Parietal lobe (tissue), 2 donors: ENCODE measurements around the gene RRP15. TPM values are rescaled to one million over a fixed set of nuclear protein-coding genes. Genes with fewer than 3 reads are reported as not detected.

Source experiments
- small RNA-seq: library from RNA; depleted of rRNA; stranded (forward); fragments of <200 nt; gene quantifications from one replicate; pipeline ENCODE3, GENCODE V24; 2014; ENCODE audit warnings: low replicate concordance
- total RNA-seq: library from RNA; depleted of rRNA; stranded (reverse); fragments of >200 nt; gene quantifications from one replicate; pipeline ENCODE4 v1.2.3, GENCODE V29; 2014

RRP15 gene, protein sequence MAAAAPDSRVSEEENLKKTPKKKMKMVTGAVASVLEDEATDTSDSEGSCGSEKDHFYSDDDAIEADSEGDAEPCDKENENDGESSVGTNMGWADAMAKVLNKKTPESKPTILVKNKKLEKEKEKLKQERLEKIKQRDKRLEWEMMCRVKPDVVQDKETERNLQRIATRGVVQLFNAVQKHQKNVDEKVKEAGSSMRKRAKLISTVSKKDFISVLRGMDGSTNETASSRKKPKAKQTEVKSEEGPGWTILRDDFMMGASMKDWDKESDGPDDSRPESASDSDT
- 16.6 TPM for total RNA-seq

GRCh38 chr1:218284917-218285635 lies at the start of gene RRP15:
RRP15 (plus strand) TSS chr1:218285293; CDS start chr1:218285317, 24 bp downstream.

DNA sequence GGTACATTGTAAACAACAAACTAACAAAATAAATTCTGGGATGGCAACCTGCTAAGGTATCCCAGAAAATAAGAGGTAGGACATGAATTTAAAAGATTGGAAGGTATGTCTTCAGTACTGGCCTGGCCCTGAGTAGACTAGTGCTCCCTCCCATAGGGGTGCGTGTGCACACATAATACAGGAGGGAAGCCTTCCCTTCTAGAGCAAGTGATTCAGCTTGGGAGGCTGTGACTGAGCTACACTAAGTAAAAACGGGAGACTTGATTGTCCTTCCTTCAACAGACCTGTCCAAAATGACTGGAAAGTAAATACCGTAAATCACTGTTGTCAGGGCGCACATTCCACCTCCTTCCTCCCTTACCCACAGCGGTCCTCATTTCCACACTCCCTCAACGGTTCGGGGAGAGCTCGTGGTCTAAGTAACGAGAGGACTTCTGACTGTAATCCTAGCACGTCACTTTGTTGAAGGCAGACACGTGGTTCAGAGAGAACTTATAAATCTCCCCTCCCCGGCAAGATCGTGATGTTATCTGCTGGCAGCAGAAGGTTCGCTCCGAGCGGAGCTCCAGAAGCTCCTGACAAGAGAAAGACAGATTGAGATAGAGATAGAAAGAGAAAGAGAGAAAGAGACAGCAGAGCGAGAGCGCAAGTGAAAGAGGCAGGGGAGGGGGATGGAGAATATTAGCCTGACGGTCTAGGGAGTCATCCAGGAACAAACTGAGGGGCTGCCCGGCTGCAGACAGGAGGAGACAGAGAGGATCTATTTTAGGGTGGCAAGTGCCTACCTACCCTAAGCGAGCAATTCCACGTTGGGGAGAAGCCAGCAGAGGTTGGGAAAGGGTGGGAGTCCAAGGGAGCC lies 60.0 kb downstream of the RRP15 start, which contains the start of gene TGFB2:
Gene TGFB2, plus strand, starts transcription at position 523 of the 859 bp plus-strand sequence. CDS start 1,366 bp downstream, outside the sequence.

Small RNA genes within 50 kb of the gene (small RNA-seq; reads per million reads assigned to genes)
- gene AC096638.1: not detected

Other genes starting within 250 kb of the RRP15 start
- 31.3 TPM for gene TGFB2, start 60.0 kb downstream of the RRP15 start, total RNA-seq